Activated naive CD8-positive, alpha-beta T cell treated with anti-CD3 and anti-CD28 coated beads for 36 hours (primary cell): Measurements from ENCODE around the gene CDC14B. TPM values are rescaled to one million over a fixed set of nuclear protein-coding genes. Genes with fewer than 3 reads are reported as not detected.

Source experiments
- DNase-seq: peaks from one replicate; pipeline ENCODE4 v3.0.0; 2021
- H3K27ac Mint-ChIP-seq: one replicate; pipeline ENCODE4 v1.8.0; 2022; ENCODE audit warnings: mild to moderate bottlenecking, moderate library complexity, mixed read lengths
- H3K27me3 Mint-ChIP-seq: one replicate; pipeline ENCODE4 v1.8.0; 2022; ENCODE audit warnings: mild to moderate bottlenecking, mixed read lengths
- H3K36me3 Mint-ChIP-seq: one replicate; pipeline ENCODE4 v1.8.0; 2021; ENCODE audit warnings: mild to moderate bottlenecking, mixed read lengths
- H3K4me1 Mint-ChIP-seq: one replicate; pipeline ENCODE4 v1.8.0; 2021; ENCODE audit warnings: mixed read lengths
- H3K4me3 Mint-ChIP-seq: one replicate; pipeline ENCODE4 v1.8.0; 2022; ENCODE audit warnings: mild to moderate bottlenecking, moderate library complexity, mixed read lengths
- H3K9me3 Mint-ChIP-seq: one replicate; pipeline ENCODE4 v1.8.0; 2022; ENCODE audit warnings: mixed read lengths
- total RNA-seq, 2 experiments: library from RNA; stranded (reverse); gene quantifications; one replicate each; pipeline ENCODE4 v1.2.3, GENCODE V29; 2021

CDC14B gene
- total RNA-seq, 2 experiments from 2014 or later, result 0.56 to 0.70 TPM

- Mint-ChIP-seq H3K27ac (no peak overlapping the region), H3K36me3 (peaks cover 4% of the 10 kb centered on the region), H3K4me1 (no peaks in the 10 kb centered on the region), H3K4me3 (no peak overlapping the region), H3K9me3 (no peaks in the 10 kb centered on the region), H3K27me3 (no peaks in the 10 kb centered on the region)
- DNase-seq, result no peak
Observed at GRCh38 chr9:96500696-96501632, 118.7 kb downstream of the CDC14B start.

- H3K4me3 Mint-ChIP-seq, result no peak overlapping the region
Observed at GRCh38 chr9:96499257-96499656, 120.4 kb downstream of the CDC14B start.

GRCh38 chr9:96498796-96499195, 120.8 kb downstream of the CDC14B start:
- peaks cover 4% of the 10 kb centered on the region for H3K36me3 Mint-ChIP-seq

More at GRCh38 chr9:96499257-96499656, 120.4 kb downstream of the CDC14B start:
- H3K27me3 Mint-ChIP-seq, result no peaks in the 10 kb centered on the region
- peaks cover 4% of the 10 kb centered on the region for H3K36me3 Mint-ChIP-seq
- DNase-seq, result no peak
- no peaks in the 10 kb centered on the region for H3K4me1 Mint-ChIP-seq
- H3K27ac Mint-ChIP-seq, result no peak overlapping the region
- no peaks in the 10 kb centered on the region for H3K9me3 Mint-ChIP-seq

GRCh38 chr9:96497117-96497399, 122.6 kb downstream of the CDC14B start:
- Mint-ChIP-seq H3K36me3 (no peaks in the 10 kb centered on the region), H3K9me3 (no peaks in the 10 kb centered on the region)

More at GRCh38 chr9:96498796-96499195, 120.8 kb downstream of the CDC14B start:
- H3K4me1 Mint-ChIP-seq, result peaks cover 1% of the 10 kb centered on the region
- no peak overlapping the region for H3K4me3 Mint-ChIP-seq
- H3K27ac Mint-ChIP-seq, result no peak overlapping the region
- no peak for DNase-seq
- H3K9me3 Mint-ChIP-seq, result no peaks in the 10 kb centered on the region
- H3K27me3 Mint-ChIP-seq, result no peaks in the 10 kb centered on the region

GRCh38 chr9:96496368-96497116, 123.1 kb downstream of the CDC14B start:
- Mint-ChIP-seq H3K4me1 (peaks cover 6% of the 10 kb centered on the region), H3K27me3 (no peaks in the 10 kb centered on the region), H3K9me3 (no peaks in the 10 kb centered on the region), H3K4me3 (no peak overlapping the region), H3K36me3 (peaks cover 2% of the 10 kb centered on the region), H3K27ac (no peak overlapping the region)
- DNase-seq, result no peak

More at GRCh38 chr9:96497117-96497399, 122.6 kb downstream of the CDC14B start:
- Mint-ChIP-seq H3K4me3 (no peak overlapping the region), H3K4me1 (peaks cover 2% of the 10 kb centered on the region), H3K27me3 (no peaks in the 10 kb centered on the region), H3K27ac (no peak overlapping the region)
- DNase-seq, result no peak

GRCh38 chr9:96495341-96495740, 124.3 kb downstream of the CDC14B start:
- Mint-ChIP-seq H3K4me1 (peaks cover 12% of the 10 kb centered on the region), H3K4me3 (no peak overlapping the region), H3K36me3 (peaks cover 2% of the 10 kb centered on the region), H3K9me3 (no peaks in the 10 kb centered on the region), H3K27me3 (no peaks in the 10 kb centered on the region), H3K27ac (peak overlapping the region; percentile 1)
- no peak for DNase-seq

GRCh38 chr9:96494215-96494800, 125.3 kb downstream of the CDC14B start:
- DNase-seq, result no peak
- no peaks in the 10 kb centered on the region for H3K9me3 Mint-ChIP-seq
- H3K36me3 Mint-ChIP-seq, result peaks cover 3% of the 10 kb centered on the region
- no peak overlapping the region for H3K4me3 Mint-ChIP-seq
- no peaks in the 10 kb centered on the region for H3K27me3 Mint-ChIP-seq
- H3K27ac Mint-ChIP-seq, result no peak overlapping the region
- H3K4me1 Mint-ChIP-seq, result peaks cover 12% of the 10 kb centered on the region

- no peak overlapping the region for H3K27ac Mint-ChIP-seq
- no peaks in the 10 kb centered on the region for H3K9me3 Mint-ChIP-seq
- no peaks in the 10 kb centered on the region for H3K27me3 Mint-ChIP-seq
- DNase-seq, result no peak
- no peak overlapping the region for H3K4me3 Mint-ChIP-seq
- H3K36me3 Mint-ChIP-seq, result peaks cover 3% of the 10 kb centered on the region
- H3K4me1 Mint-ChIP-seq, result peaks cover 12% of the 10 kb centered on the region
Observed at GRCh38 chr9:96493757-96494156, 125.9 kb downstream of the CDC14B start.

GRCh38 chr9:96492993-96493531, 126.6 kb downstream of the CDC14B start:
- Mint-ChIP-seq H3K36me3 (peaks cover 4% of the 10 kb centered on the region), H3K27ac (no peak overlapping the region), H3K27me3 (no peaks in the 10 kb centered on the region), H3K4me1 (peaks cover 12% of the 10 kb centered on the region), H3K9me3 (no peaks in the 10 kb centered on the region), H3K4me3 (no peak overlapping the region)
- DNase-seq, result no peak

GRCh38 chr9:96491880-96492525, 127.6 kb downstream of the CDC14B start:
- H3K36me3 Mint-ChIP-seq, result peaks cover 5% of the 10 kb centered on the region
- H3K4me3 Mint-ChIP-seq, result no peak overlapping the region
- peaks cover 12% of the 10 kb centered on the region for H3K4me1 Mint-ChIP-seq
- H3K9me3 Mint-ChIP-seq, result no peaks in the 10 kb centered on the region
- no peak for DNase-seq
- H3K27me3 Mint-ChIP-seq, result no peaks in the 10 kb centered on the region
- H3K27ac Mint-ChIP-seq, result peak overlapping the region; percentile 61

- H3K9me3 Mint-ChIP-seq, result no peaks in the 10 kb centered on the region
- H3K4me1 Mint-ChIP-seq, result peaks cover 12% of the 10 kb centered on the region
- no peak overlapping the region for H3K4me3 Mint-ChIP-seq
- DNase-seq, result peak; percentile 4
- peak overlapping the region; percentile 61 for H3K27ac Mint-ChIP-seq
- H3K27me3 Mint-ChIP-seq, result no peaks in the 10 kb centered on the region
- H3K36me3 Mint-ChIP-seq, result peaks cover 5% of the 10 kb centered on the region
Observed at GRCh38 chr9:96491079-96491879, 128.4 kb downstream of the CDC14B start.

- DNase-seq, result no peak
- H3K27me3 Mint-ChIP-seq, result no peaks in the 10 kb centered on the region
- H3K36me3 Mint-ChIP-seq, result peaks cover 6% of the 10 kb centered on the region
- H3K4me1 Mint-ChIP-seq, result peaks cover 12% of the 10 kb centered on the region
- H3K9me3 Mint-ChIP-seq, result no peaks in the 10 kb centered on the region
- H3K27ac Mint-ChIP-seq, result no peak overlapping the region
- H3K4me3 Mint-ChIP-seq, result no peak overlapping the region
Observed at GRCh38 chr9:96490534-96491078, 129.0 kb downstream of the CDC14B start.

GRCh38 chr9:96489482-96489979, 130.1 kb downstream of the CDC14B start:
- DNase-seq, result no peak
- no peaks in the 10 kb centered on the region for H3K27me3 Mint-ChIP-seq
- H3K27ac Mint-ChIP-seq, result no peak overlapping the region
- H3K4me1 Mint-ChIP-seq, result peaks cover 14% of the 10 kb centered on the region
- peaks cover 6% of the 10 kb centered on the region for H3K36me3 Mint-ChIP-seq
- H3K9me3 Mint-ChIP-seq, result no peaks in the 10 kb centered on the region
- no peak overlapping the region for H3K4me3 Mint-ChIP-seq
